Esophagus squamous epithelium (tissue), 5 donors: ENCODE measurements around the gene RPL18A. TPM values are rescaled to one million over a fixed set of nuclear protein-coding genes. Genes with fewer than 3 reads are reported as not detected.

ENCODE experiments used
- DNase-seq: peaks from one replicate; lab custom pipeline; 2025; lab: John Stamatoyannopoulos, UW
- H3K27ac ChIP-seq, 4 donors: fragments of 200-600 bp; sonication (generic); one replicate each; pipeline ENCODE4 v1.5.1; 2016 to 2019; ENCODE audit warnings: mild to moderate bottlenecking in 1 of 4
- H3K27me3 ChIP-seq, 4 donors: fragments of 200-600 bp; sonication (generic); 1 replicate in 3 of 4; 2 replicates in 1 of 4; pipeline versions ENCODE4 v1.5.1 to v1.6.0; 2017 to 2021; ENCODE audit warnings: antibody characterized with exemption in 1 of 4
- H3K36me3 ChIP-seq, 3 donors: fragments of 200-600 bp; sonication (generic); one replicate each; pipeline ENCODE4 v1.5.1; 2016 to 2019
- H3K4me1 ChIP-seq, 3 donors: fragments of 200-600 bp; sonication (generic); one replicate each; pipeline ENCODE4 v1.5.1; 2017 to 2019
- H3K4me3 ChIP-seq, 4 donors: fragments of 200-600 bp; sonication (generic); 1 replicate in 3 of 4; 2 replicates in 1 of 4; pipeline ENCODE4 v1.5.1; 2016 to 2019; ENCODE audit warnings: mild to moderate bottlenecking in 2 of 4, moderate library complexity in 1 of 4
- H3K9me3 ChIP-seq, 3 donors: fragments of 200-600 bp; sonication (generic); one replicate each; pipeline ENCODE4 v1.5.1; 2016 to 2019
- POLR2A ChIP-seq, 4 donors: fragments of 450-650 bp; IDR thresholded peaks; one replicate each; pipeline ENCODE4 v1.6.1; 2017; ENCODE audit warnings: antibody characterized with exemption in 4 of 4, mild to moderate bottlenecking in 4 of 4, moderate library complexity in 3 of 4
- WGBS, 2 donors: methylation state at CpG; one replicate each; pipeline ENCODE4 v1.1.5; 2018; 5-methylcytosine and 5-hydroxymethylcytosine counted together
- intact Hi-C: fragments of 100-400 bp; cut with DNase I; formaldehyde crosslinking; loops from one replicate; pipeline ENCODE4 v1.15.0; 2022
- total RNA-seq, 4 donors: library from RNA; depleted of rRNA; stranded (reverse); fragments of >200 nt; gene quantifications; one replicate each; pipeline ENCODE4 v1.1.0, GENCODE V29; 2016
- TF ChIP-seq, protein P1 (sequence below), 6 experiments: fragments of 450-650 bp in 4 of 6; fragments of 200-600 bp in 2 of 6; sonication (generic) in 2 of 6; IDR thresholded peaks; one replicate each; pipeline ENCODE4 v1.5.1; 2016 to 2019; ENCODE audit warnings: antibody characterized with exemption in 6 of 6, mild to moderate bottlenecking in 4 of 6, moderate library complexity in 4 of 6
- donor health status: DM: yes; HTN: yes; CAD: no.

RPL18A gene
- total RNA-seq, 4 donors from 2014 or later = 1,080 to 2,192 (median 1,622) TPM

DNA sequence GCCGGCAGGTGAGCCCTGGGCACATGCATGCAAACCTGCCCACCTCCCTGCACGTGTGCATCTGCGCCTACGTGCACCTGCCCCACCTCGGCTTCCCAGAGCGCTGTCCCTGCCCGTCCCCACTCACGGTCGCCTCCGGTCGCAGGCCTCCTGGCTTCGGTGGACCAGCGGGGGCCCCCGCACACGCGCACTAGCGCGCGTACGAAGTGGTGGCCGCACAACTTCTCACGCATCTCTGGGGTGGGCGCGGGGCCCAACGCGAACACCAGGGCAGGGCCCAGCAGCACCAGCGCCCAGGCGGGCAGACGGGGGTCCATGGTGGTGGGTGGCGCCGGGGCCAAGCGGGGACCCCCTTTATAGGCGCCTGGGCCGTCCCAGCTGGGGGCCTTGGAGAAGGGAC lies 38.5 kb upstream of the RPL18A start, which contains the start of gene INSL3:
TSS of gene INSL3 (minus strand) at position 330 of the 400 bp plus-strand sequence. CDS start at position 317, 13 bp downstream.
- DNase-seq = no peak
- Histone ChIP-seq H3K36me3 (no peaks in the 10 kb centered on the region), H3K4me3 (no peak within 1 kb of the TSS), H3K27me3 (peaks cover 0 to 34% (median 0%) of the 10 kb centered on the region in 4 donors), H3K27ac (no peak within 1 kb of the TSS), H3K9me3 (no peaks in the 10 kb centered on the region), H3K4me1 (no peaks in the 10 kb centered on the region)
- TF ChIP-seq, protein P1, sequence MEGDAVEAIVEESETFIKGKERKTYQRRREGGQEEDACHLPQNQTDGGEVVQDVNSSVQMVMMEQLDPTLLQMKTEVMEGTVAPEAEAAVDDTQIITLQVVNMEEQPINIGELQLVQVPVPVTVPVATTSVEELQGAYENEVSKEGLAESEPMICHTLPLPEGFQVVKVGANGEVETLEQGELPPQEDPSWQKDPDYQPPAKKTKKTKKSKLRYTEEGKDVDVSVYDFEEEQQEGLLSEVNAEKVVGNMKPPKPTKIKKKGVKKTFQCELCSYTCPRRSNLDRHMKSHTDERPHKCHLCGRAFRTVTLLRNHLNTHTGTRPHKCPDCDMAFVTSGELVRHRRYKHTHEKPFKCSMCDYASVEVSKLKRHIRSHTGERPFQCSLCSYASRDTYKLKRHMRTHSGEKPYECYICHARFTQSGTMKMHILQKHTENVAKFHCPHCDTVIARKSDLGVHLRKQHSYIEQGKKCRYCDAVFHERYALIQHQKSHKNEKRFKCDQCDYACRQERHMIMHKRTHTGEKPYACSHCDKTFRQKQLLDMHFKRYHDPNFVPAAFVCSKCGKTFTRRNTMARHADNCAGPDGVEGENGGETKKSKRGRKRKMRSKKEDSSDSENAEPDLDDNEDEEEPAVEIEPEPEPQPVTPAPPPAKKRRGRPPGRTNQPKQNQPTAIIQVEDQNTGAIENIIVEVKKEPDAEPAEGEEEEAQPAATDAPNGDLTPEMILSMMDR (IDR thresholded peaks at IDR 0.05) = no peak
- TF ChIP-seq POLR2A (IDR thresholded peaks at IDR 0.05) = no peak
- WGBS, 2 donors = 65 to 88% methylated on average over 22 to 27 of the region's 34 CpGs
- intact Hi-C loops = no loop called here

DNA sequence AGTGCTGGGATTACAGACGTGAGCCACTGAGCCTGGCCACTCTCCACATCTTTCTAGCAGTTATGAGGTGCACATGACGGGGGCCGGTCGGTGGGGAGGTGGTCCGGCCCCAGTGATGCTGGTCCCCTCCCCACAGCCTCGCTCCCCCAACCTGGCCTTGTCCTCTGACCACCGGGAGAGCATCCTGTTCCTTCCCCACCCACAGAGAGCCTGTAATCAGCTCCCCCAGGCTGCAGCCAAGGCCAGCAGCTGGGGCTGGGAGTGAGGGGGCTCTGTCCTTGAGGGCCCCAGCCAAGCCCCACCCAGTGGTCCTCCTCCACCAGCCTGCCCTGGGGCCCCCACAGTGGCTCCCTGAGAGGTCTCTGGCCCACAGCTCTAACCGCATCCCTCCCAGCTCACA lies 35.4 kb upstream of the RPL18A start:
- no peaks in the 10 kb centered on the region for H3K9me3 ChIP-seq
- no peaks in the 10 kb centered on the region for H3K36me3 ChIP-seq
- intact Hi-C loops = no loop called here
- TF ChIP-seq POLR2A (IDR thresholded peaks at IDR 0.05) = no peak
- TF ChIP-seq, protein P1 (IDR thresholded peaks at IDR 0.05) = no peak
- DNase-seq = no peak
- peaks cover 0 to 40% (median 0%) of the 10 kb centered on the region in 4 donors for H3K27me3 ChIP-seq
- H3K4me1 ChIP-seq = no peaks in the 10 kb centered on the region
- WGBS, 2 donors = 58 to 71% methylated on average over 2 to 6 of the region's 8 CpGs
- H3K4me3 ChIP-seq = no peak overlapping the region
- H3K27ac ChIP-seq = no peak overlapping the region

DNA sequence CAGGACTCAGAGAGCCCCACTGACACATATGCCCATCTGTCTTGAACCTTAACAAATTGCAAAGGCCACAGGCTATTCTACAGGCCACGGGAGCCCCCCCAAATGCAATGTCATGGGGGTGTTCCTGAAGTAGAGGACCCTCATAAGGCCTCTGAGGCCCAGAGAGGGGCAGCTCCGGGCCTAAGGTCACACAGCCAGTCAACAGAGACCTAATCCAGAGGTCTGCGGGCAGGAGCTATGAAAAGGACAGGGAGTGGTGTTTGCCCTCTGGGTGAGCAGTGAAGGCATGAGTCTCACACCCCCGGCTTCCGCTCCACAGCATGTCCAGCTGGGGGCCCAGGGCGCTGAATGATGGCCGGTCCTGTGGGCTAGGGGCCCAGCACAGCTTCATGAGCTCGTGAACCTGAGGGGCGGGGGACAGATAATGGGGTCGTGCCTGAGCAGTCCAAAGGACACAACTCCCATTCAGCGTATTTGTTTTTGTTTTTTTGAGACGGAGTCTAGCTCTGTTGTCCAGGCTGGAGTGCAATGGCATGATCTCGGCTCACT lies 33.1 kb upstream of the RPL18A start:
- Histone ChIP-seq H3K36me3 (peaks cover 0 to 14% (median 0%) of the 10 kb centered on the region in 3 donors), H3K9me3 (no peaks in the 10 kb centered on the region), H3K4me3 (no peak overlapping the region), H3K4me1 (peaks cover 0 to 19% (median 10%) of the 10 kb centered on the region in 3 donors), H3K27me3 (peaks cover 0 to 56% (median 0%) of the 10 kb centered on the region in 4 donors), H3K27ac (no peak overlapping the region)
- no peak for DNase-seq
- no peak for TF ChIP-seq POLR2A (IDR thresholded peaks at IDR 0.05)
- TF ChIP-seq, protein P1 (IDR thresholded peaks at IDR 0.05) = no peak
- intact Hi-C loops = no loop called here
- WGBS, 2 donors = 89 to 93% methylated on average over 11 to 12 of the region's 13 CpGs

DNA sequence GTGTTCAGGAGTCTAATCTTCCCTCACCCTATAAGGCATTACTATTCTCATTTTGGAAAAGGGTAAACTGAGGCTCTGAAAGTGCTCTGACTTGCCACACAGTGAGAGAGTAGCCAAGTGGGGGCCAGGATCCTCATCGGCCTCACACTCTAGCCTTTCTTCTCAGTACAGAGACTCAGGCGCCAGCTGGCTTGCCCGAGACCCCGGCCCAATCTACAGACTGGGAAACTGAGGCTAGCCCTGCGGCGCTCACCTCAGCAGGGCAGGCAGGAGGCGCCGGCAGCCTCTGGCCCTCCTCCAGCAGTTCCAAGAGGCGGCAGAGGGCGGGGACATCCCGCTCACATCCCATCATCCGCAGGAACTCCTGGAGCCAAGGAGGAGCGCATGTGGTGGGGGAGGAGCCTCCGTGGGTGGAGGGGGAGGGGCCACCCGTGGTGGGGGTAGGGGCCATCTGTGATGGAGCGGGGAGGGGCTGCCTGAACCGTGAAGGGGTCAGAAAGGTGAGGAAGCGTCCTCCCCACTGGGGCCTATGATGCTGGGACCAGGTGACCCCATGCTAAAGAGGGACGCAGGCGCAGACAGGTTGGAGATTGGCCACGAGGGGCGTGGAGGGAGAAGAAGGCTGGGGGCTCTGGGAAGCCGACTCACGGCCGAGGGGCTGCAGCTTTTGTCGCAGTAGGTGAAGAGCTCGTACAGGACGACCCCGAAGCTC lies 29.7 kb upstream of the RPL18A start:
- no peak for TF ChIP-seq POLR2A (IDR thresholded peaks at IDR 0.05)
- TF ChIP-seq, protein P1 (IDR thresholded peaks at IDR 0.05) = no peak
- Histone ChIP-seq H3K4me1 (peaks cover 0 to 21% (median 10%) of the 10 kb centered on the region in 3 donors), H3K9me3 (no peaks in the 10 kb centered on the region), H3K4me3 (peak overlapping the region in 3 of 4 donors; percentile 20 to 52 (median 33)), H3K27ac (no peak overlapping the region), H3K27me3 (peaks cover 0 to 55% (median 0%) of the 10 kb centered on the region in 4 donors), H3K36me3 (peaks cover 0 to 28% (median 0%) of the 10 kb centered on the region in 3 donors)
- no peak for DNase-seq
- intact Hi-C loops = no loop called here
- 25 to 49% methylated on average over 11 to 14 of the region's 29 CpGs for WGBS, 2 donors
